Gastroesophageal sphincter (tissue), 4 donors: ENCODE results near the gene FAM98B. TPM values are rescaled to one million over a fixed set of nuclear protein-coding genes. Genes with fewer than 3 reads are reported as not detected.

Experiments
- ATAC-seq: fragments of 150-250 bp; one replicate; pipeline ENCODE4 v1.9.1; 2016; ENCODE audit warnings: mild to moderate bottlenecking, moderate library complexity
- H3K27ac ChIP-seq, 4 donors: fragments of 200-600 bp; sonication (generic) in 3 of 4; 1 replicate in 3 of 4; 2 replicates in 1 of 4; pipeline ENCODE4 v1.5.1; 2016 to 2019
- H3K27me3 ChIP-seq: fragments of 200-600 bp; sonication (generic); one replicate; pipeline ENCODE4 v1.5.1; 2019
- H3K36me3 ChIP-seq, 2 donors: fragments of 200-600 bp; sonication (generic); one replicate each; pipeline ENCODE4 v1.5.1; 2019; ENCODE audit warnings: control low read depth in 1 of 2
- H3K4me1 ChIP-seq, 3 donors: fragments of 200-600 bp; sonication (generic); 1 replicate in 2 of 3; 2 replicates in 1 of 3; pipeline ENCODE4 v1.5.1; 2016 to 2019; ENCODE audit warnings: control low read depth in 2 of 3
- H3K4me3 ChIP-seq, 2 donors: fragments of 200-600 bp; sonication (generic); one replicate each; pipeline ENCODE4 v1.5.1; 2019; ENCODE audit warnings: mild to moderate bottlenecking in 1 of 2, moderate library complexity in 1 of 2
- H3K9me3 ChIP-seq, 3 donors: fragments of 200-600 bp; sonication (generic); one replicate each; pipeline ENCODE4 v1.5.1; 2017 to 2019; ENCODE audit warnings: control low read depth in 2 of 3
- CTCF ChIP-seq, 4 experiments: fragments of 200-600 bp in 2 of 4; fragments of 450-650 bp in 2 of 4; sonication (generic) in 1 of 4; IDR thresholded peaks; one replicate each; pipeline ENCODE4 v1.5.1; 2017 to 2019; ENCODE audit warnings: antibody characterized with exemption in 4 of 4, mild to moderate bottlenecking in 2 of 4, moderate library complexity in 2 of 4
- EP300 ChIP-seq: sonication (generic); formaldehyde crosslinking; IDR thresholded peaks from one replicate; pipeline ENCODE4 v1.6.1; 2017; ENCODE audit warnings: antibody characterized with exemption, mild to moderate bottlenecking
- POLR2A ChIP-seq, 2 donors: fragments of 450-650 bp; IDR thresholded peaks; one replicate each; pipeline ENCODE4 v1.6.1; 2017; ENCODE audit warnings: antibody characterized with exemption in 2 of 2, mild to moderate bottlenecking in 2 of 2, moderate library complexity in 1 of 2
- POLR2AphosphoS5 ChIP-seq: sonication (generic); formaldehyde crosslinking; IDR thresholded peaks from one replicate; pipeline ENCODE4 v1.6.1; 2017; ENCODE audit warnings: antibody characterized with exemption
- WGBS, 2 donors: methylation state at CpG; one replicate each; pipeline ENCODE4 v1.1.5; 2018; ENCODE audit warnings: low coverage in 1 of 2; 5-methylcytosine and 5-hydroxymethylcytosine counted together
- total RNA-seq, 4 donors: library from RNA; depleted of rRNA; stranded (reverse); fragments of >200 nt; gene quantifications; one replicate each; pipeline ENCODE4 v1.1.0, GENCODE V29; 2016

The FAM98B gene
- total RNA-seq, 4 donors from 2014 or later, result 10.6 to 15.6 (median 11.9) TPM

DNA sequence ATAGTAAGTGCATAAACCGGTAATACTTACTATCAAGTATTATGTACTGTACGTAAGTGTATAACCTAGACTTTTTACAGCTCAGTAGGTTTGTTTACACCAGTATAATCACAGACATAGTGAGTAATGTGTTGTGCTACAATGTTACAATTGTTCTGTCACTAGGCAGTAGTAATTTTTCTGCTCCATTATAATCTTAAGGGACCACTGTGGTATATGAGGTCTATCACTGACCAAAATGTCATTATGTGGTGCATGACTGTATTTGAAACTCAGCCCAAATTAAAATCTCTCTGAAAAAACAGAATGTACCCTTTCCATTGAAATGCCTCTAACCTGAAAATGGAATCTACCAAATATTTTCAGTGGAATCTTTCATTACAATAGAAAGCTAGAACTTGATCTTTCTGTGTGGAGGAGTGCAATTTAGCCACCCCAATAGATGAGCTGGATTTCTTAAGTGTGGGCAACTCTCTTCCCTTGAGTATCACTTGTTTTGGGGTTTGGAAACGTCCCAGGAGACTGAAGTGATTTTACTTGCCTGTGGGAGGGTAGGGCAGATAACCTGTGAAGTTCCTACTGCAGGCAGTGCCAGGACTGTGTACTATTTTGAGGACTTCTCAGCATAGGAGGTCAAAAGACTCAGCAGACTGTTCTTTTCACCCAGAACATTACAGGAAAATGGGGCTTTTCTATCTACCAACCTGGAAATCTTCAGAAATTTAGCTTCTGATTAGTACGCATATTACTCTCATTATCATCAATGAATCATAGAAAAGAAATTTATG is 50.9 kb downstream of the FAM98B start:
- 41 to 82% methylated on average over 3 of the region's 4 CpGs for WGBS, 2 donors
- Histone ChIP-seq H3K9me3 (no peaks in the 10 kb centered on the region), H3K27me3 (no peaks in the 10 kb centered on the region), H3K4me3 (no peak overlapping the region), H3K27ac (no peak overlapping the region), H3K4me1 (no peaks in the 10 kb centered on the region), H3K36me3 (no peaks in the 10 kb centered on the region)
- no peak for ATAC-seq
- TF ChIP-seq POLR2AphosphoS5 (no peak), POLR2A (IDR thresholded peaks at IDR 0.05) (no peak), CTCF (IDR thresholded peaks at IDR 0.05) (no peak), EP300 (no peak)

DNA sequence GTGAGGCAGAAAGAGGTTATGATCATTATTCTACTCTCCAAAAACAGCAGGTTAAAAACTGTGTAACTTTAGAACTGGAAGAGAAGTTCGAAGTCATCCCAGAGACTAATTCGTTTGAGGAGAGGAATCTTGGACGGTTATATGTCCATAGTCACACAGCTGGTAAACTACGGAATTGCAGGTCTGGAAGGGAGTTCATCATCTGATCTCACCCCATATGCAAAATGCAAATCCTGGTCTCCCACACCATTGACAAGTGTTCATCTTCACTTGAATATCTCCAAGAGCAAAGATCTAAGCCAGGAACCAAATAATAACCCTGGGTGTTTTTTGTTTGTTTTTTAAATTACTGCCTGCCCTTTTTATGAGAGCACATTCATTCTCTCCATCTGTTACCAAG is 53.1 kb downstream of the FAM98B start:
- Histone ChIP-seq H3K9me3 (no peaks in the 10 kb centered on the region), H3K27ac (no peak overlapping the region), H3K27me3 (peaks cover 10% of the 10 kb centered on the region), H3K4me1 (no peaks in the 10 kb centered on the region), H3K4me3 (no peak overlapping the region), H3K36me3 (no peaks in the 10 kb centered on the region)
- WGBS, 2 donors, result 39 to 79% methylated on average over 4 of the region's 4 CpGs
- TF ChIP-seq POLR2A (IDR thresholded peaks at IDR 0.05) (no peak), POLR2AphosphoS5 (no peak), CTCF (IDR thresholded peaks at IDR 0.05) (no peak), EP300 (no peak)
- ATAC-seq, result no peak

GRCh38 chr15:38507570-38507969 is 53.6 kb downstream of the FAM98B start:
- Histone ChIP-seq H3K9me3 (no peaks in the 10 kb centered on the region), H3K27ac (no peak overlapping the region), H3K27me3 (peaks cover 15% of the 10 kb centered on the region), H3K4me1 (no peaks in the 10 kb centered on the region), H3K36me3 (no peaks in the 10 kb centered on the region), H3K4me3 (no peak overlapping the region)
- TF ChIP-seq POLR2AphosphoS5, result no peak
- TF ChIP-seq EP300, result no peak
- no peak for TF ChIP-seq POLR2A (IDR thresholded peaks at IDR 0.05)
- TF ChIP-seq CTCF (IDR thresholded peaks at IDR 0.05), result no peak
- 100% methylated on average over 4 of the region's 7 CpGs; no CpG with 5 or more reads in 1 of the 2 donors for WGBS, 2 donors
- no peak for ATAC-seq

DNA sequence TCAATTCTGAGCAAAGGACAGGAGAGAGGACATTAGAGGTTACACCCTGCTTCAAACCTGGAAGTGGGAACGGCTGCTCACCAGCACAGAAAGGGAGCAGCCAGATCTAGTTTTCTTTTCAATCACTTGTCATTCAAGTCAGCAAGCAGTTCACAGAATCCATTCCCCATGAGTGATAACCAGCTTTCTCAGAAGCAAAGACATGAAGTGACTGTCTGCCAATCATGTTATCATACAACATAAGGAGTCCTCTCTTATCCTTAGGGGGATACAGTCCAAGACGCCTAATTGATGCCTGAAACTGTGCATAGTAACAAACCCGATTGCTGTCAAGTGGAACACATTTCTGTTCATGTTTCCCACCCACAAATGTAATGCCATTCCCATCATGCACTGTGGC is 54.7 kb downstream of the FAM98B start:
- ATAC-seq, result no peak
- WGBS, 2 donors, result 66 to 76% methylated on average over 3 of the region's 3 CpGs
- no peak for TF ChIP-seq POLR2A (IDR thresholded peaks at IDR 0.05)
- TF ChIP-seq POLR2AphosphoS5, result no peak
- no peak for TF ChIP-seq EP300
- no peak for TF ChIP-seq CTCF (IDR thresholded peaks at IDR 0.05)
- Histone ChIP-seq H3K27ac (no peak overlapping the region), H3K27me3 (peaks cover 21% of the 10 kb centered on the region), H3K4me1 (no peaks in the 10 kb centered on the region), H3K4me3 (no peak overlapping the region), H3K9me3 (no peaks in the 10 kb centered on the region), H3K36me3 (no peaks in the 10 kb centered on the region)

- no peak for ATAC-seq
- H3K4me1 ChIP-seq, result no peaks in the 10 kb centered on the region
- H3K4me3 ChIP-seq, result no peak overlapping the region
- no peaks in the 10 kb centered on the region for H3K9me3 ChIP-seq
- peaks cover 26% of the 10 kb centered on the region for H3K27me3 ChIP-seq
- 82 to 83% methylated on average over 2 to 4 of the region's 4 CpGs for WGBS, 2 donors
- H3K27ac ChIP-seq, result no peak overlapping the region
- no peak for TF ChIP-seq POLR2A (IDR thresholded peaks at IDR 0.05)
- TF ChIP-seq EP300, result no peak
- no peaks in the 10 kb centered on the region for H3K36me3 ChIP-seq
Measured at GRCh38 chr15:38509152-38509551, 55.2 kb downstream of the FAM98B start.
